ENCODE results near the gene SUMO3. TPM values are rescaled to one million over a fixed set of nuclear protein-coding genes. Genes with fewer than 3 reads are reported as not detected.

Gene SUMO3
- total RNA-seq, 2 donors from 2014 or later, result 66.5 to 66.9 TPM

DNA sequence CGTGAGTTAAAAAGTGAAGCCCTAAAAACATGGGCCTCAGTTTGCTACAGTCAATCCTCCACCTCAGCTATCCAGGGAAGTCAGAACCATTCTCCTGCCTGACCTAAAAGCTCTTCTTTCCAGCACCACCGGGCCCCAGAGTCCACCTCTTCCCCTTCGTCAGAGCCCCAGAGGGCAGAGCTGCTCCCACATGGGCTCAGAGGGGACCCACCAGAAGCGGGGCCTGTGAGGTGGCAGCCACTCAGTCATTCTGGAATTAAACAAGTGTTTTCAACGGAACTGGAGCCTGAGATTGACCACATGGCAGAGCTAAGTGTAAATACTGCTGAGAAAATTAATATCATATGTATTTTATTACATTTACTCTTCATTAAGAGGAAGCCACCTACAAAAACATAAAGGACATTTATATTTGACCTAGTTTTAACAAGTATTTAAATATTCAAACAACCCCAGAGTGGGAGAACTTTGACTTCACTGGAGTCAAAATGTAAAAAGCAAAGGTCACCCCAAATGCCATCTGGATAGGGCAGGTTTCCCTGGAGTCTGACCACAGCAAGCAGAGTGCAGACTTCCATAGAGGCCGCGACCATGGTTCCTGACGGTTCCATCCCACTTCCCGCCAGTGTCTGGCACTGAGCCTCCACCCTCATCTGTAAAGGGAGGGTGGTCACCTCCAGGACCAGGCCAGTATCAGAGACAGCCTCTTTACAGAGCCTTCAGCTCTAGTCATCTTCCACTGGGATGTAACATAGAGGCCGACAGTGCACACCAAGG, 1.8 kb downstream of the SUMO3 start:
- Histone ChIP-seq H3K27me3 (replicated peaks; ENCODE audit: insufficient read depth) (no peaks in the 10 kb centered on the region), H3K4me1 (ENCODE audit: control insufficient read depth in 1 of 2, low read depth in 2 of 2) (peaks cover 6 to 18% of the 10 kb centered on the region in 2 donors), H3K27ac (no peak overlapping the region), H3K4me3 (no peak overlapping the region), H3K9me3 (peaks cover 6% of the 10 kb centered on the region), H3K36me3 (no peaks in the 10 kb centered on the region)
- DNase-seq (ENCODE audit: low spot score), result no peak
- TF ChIP-seq, protein P1, sequence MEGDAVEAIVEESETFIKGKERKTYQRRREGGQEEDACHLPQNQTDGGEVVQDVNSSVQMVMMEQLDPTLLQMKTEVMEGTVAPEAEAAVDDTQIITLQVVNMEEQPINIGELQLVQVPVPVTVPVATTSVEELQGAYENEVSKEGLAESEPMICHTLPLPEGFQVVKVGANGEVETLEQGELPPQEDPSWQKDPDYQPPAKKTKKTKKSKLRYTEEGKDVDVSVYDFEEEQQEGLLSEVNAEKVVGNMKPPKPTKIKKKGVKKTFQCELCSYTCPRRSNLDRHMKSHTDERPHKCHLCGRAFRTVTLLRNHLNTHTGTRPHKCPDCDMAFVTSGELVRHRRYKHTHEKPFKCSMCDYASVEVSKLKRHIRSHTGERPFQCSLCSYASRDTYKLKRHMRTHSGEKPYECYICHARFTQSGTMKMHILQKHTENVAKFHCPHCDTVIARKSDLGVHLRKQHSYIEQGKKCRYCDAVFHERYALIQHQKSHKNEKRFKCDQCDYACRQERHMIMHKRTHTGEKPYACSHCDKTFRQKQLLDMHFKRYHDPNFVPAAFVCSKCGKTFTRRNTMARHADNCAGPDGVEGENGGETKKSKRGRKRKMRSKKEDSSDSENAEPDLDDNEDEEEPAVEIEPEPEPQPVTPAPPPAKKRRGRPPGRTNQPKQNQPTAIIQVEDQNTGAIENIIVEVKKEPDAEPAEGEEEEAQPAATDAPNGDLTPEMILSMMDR (IDR thresholded peaks at IDR 0.05), result no peak
- no peak for ATAC-seq (ENCODE audit: insufficient number of reproducible peaks, low FRiP score, low read depth)

DNA sequence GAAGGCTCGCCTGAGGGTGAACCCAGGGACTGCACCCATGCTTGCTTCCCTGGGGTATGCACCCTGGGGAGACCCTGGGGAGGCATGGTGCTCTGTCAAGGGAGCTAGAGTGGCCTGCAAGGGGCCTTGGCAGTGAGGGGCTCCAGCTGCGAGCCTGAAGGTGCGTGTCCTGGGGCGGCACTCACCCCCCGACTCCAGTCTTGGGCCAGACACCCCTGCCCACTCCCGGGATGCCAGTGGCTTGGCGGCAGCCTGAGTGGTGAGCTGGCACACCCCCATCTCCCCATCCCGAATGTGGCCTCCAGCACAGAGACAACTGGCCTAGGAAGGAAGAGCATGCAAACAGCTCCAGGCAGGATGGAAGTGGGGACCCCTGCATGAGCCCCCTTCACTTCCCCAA, 2.6 kb downstream of the SUMO3 start:
- DNase-seq (ENCODE audit: low spot score), result no peak
- no peak overlapping the region for H3K4me3 ChIP-seq
- no peak for ATAC-seq (ENCODE audit: insufficient number of reproducible peaks, low FRiP score, low read depth)
- H3K9me3 ChIP-seq, result peaks cover 6% of the 10 kb centered on the region
- no peak overlapping the region for H3K27ac ChIP-seq
- peaks cover 6 to 18% of the 10 kb centered on the region in 2 donors for H3K4me1 ChIP-seq (ENCODE audit: control insufficient read depth in 1 of 2, low read depth in 2 of 2)
- TF ChIP-seq, protein P1 (IDR thresholded peaks at IDR 0.05), result no peak
- H3K27me3 ChIP-seq (replicated peaks; ENCODE audit: insufficient read depth), result no peaks in the 10 kb centered on the region
- H3K36me3 ChIP-seq, result peaks cover 4% of the 10 kb centered on the region

DNA sequence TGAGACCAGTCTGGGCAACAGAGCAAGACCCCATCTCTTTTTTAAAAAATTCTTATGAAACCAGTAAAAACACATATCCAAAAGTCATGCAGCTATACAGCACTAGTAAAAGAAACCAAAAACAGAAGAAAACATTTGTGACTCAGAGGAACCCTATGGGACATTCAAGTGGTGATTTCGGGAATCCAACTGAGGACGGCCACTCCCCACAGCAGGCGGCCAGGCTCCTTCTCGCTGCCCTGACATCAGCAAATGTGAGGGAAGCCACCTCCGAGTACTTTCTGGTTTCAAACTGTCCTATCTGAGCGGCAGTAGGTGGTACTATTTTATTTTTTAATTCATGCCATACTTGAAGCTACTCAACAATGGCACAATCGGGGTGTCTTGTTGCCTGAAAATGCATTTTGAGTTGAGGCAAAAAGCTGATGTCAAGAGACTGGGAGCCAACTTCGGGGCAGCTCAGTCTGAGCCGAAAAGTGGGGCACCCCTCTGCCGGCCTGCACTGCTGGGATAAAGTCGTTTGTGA, 3.3 kb downstream of the SUMO3 start:
- Histone ChIP-seq H3K36me3 (peaks cover 10% of the 10 kb centered on the region), H3K4me1 (ENCODE audit: control insufficient read depth in 1 of 2, low read depth in 2 of 2) (peaks cover 6 to 18% of the 10 kb centered on the region in 2 donors), H3K4me3 (no peak overlapping the region), H3K27ac (no peak overlapping the region), H3K27me3 (replicated peaks; ENCODE audit: insufficient read depth) (no peaks in the 10 kb centered on the region), H3K9me3 (no peaks in the 10 kb centered on the region)
- DNase-seq (ENCODE audit: low spot score) (no peak), ATAC-seq (ENCODE audit: insufficient number of reproducible peaks, low FRiP score, low read depth) (no peak)
- TF ChIP-seq, protein P1 (IDR thresholded peaks at IDR 0.05), result no peak

DNA sequence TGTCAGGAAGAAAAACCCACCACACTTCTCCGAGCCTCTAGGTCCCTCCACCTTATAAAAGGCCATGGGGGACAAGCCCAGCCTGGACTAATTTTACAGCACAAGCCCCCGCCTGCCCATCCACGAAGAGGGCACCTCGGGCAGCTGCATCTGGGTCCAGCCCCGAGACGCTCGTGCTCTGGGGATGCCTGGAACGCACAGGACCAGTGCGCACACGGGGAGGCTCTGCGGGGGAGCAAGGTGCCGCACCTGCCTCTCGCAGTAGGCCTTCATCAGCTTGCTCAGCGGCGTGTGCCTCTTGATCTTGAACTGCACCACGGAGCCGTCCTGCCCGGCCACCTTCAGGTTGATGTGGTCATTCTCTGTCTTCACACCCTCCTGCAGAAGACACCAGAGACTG, 4.1 kb downstream of the SUMO3 start:
- Histone ChIP-seq H3K27ac (no peak overlapping the region), H3K9me3 (no peaks in the 10 kb centered on the region), H3K4me3 (no peak overlapping the region), H3K27me3 (replicated peaks; ENCODE audit: insufficient read depth) (no peaks in the 10 kb centered on the region), H3K36me3 (peaks cover 17% of the 10 kb centered on the region), H3K4me1 (ENCODE audit: control insufficient read depth in 1 of 2, low read depth in 2 of 2) (peaks cover 6 to 15% of the 10 kb centered on the region in 2 donors)
- ATAC-seq (ENCODE audit: insufficient number of reproducible peaks, low FRiP score, low read depth), result no peak
- no peak for DNase-seq (ENCODE audit: low spot score)
- TF ChIP-seq, protein P1 (IDR thresholded peaks at IDR 0.05), result no peak

DNA sequence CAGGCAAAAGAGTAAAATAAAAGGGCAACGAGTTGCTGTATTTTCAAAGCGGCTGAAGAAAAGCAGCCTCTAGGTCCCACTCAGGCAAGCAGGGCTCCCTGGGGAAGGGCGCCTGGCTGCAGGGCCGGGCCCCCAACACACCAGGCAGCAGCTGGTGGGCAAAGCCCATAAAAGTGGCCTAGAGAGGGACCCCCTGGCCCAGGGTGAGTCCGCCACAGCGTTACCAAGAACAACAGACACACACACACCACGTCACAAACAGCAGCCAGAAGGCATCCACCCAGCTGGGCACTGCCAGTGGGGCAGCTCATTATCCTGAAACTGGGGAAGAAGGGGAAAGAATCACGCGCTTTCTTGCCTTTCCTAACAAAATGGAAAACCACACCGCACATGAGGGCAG, 4.7 kb downstream of the SUMO3 start:
- H3K9me3 ChIP-seq, result no peaks in the 10 kb centered on the region
- TF ChIP-seq, protein P1 (IDR thresholded peaks at IDR 0.05), result no peak
- peaks cover 6 to 11% of the 10 kb centered on the region in 2 donors for H3K4me1 ChIP-seq (ENCODE audit: control insufficient read depth in 1 of 2, low read depth in 2 of 2)
- no peak for DNase-seq (ENCODE audit: low spot score)
- no peak overlapping the region for H3K27ac ChIP-seq
- H3K4me3 ChIP-seq, result no peak overlapping the region
- ATAC-seq (ENCODE audit: insufficient number of reproducible peaks, low FRiP score, low read depth), result no peak
- no peaks in the 10 kb centered on the region for H3K27me3 ChIP-seq (replicated peaks; ENCODE audit: insufficient read depth)
- peaks cover 23% of the 10 kb centered on the region for H3K36me3 ChIP-seq
